GM12878 (cell line): Measurements from ENCODE around the gene CTSD. TPM values are rescaled to one million over a fixed set of nuclear protein-coding genes. Genes with fewer than 3 reads are reported as not detected.

Source experiments
- ATAC-seq: fragments of 200-7000 bp; cut with Tn5 transposase; 3 replicates; pipeline ENCODE4 v1.9.1; 2020; ENCODE audit warnings: mild to moderate bottlenecking, moderate library complexity
- BruUV-seq: library from RNA; stranded (reverse); fragments of 400-500 nt; replicated peaks from 2 replicates; lab custom pipeline; 2021; lab: Mats Ljungman, UMichigan
- CTCF ChIA-PET: fragments of 300-600 bp; sonication (Branson Sonifier 250); formaldehyde crosslinking; extraction: SDS; loops from one replicate; lab custom pipeline; 2021; ENCODE audit warnings: inconsistent platforms; lab: Yijun Ruan, JAX
- POLR2A ChIA-PET: fragments of 350-600 bp; formaldehyde crosslinking; extraction: SDS; loops from one replicate; lab custom pipeline; 2021; ENCODE audit warnings: inconsistent platforms; lab: Charles Lee
- RAD21 ChIA-PET: fragments of 300-600 bp; sonication (Branson Sonifier 250); formaldehyde crosslinking; loops from one replicate; lab custom pipeline; 2023; ENCODE audit warnings: antibody characterized with exemption; ENCODE audit not compliant: unreplicated experiment; lab: Charles Lee
- SMC1A ChIA-PET: fragments of 300-600 bp; sonication (Branson Sonifier 250); formaldehyde crosslinking; loops from one replicate; lab custom pipeline; 2023; ENCODE audit not compliant: unreplicated experiment, uncharacterized antibody; lab: Charles Lee
- DNase-seq: peaks from one replicate; pipeline ENCODE4 v3.0.0-alpha.2; 2011; ENCODE audit warnings: low read depth, low spot score
- FAIRE-seq: peaks from 3 replicates; lab custom pipeline; 2011; peaks lifted over from hg19 to GRCh38; lab: Jason Lieb, UNC
- H2AFZ ChIP-seq: 2 replicates; pipeline ENCODE4 v1.6.0; 2011; ENCODE audit warnings: low read depth, low read length, control low read depth; ENCODE audit not compliant: control insufficient read depth
- H3K27ac ChIP-seq: 2 replicates; pipeline ENCODE4 v1.5.1; 2011; ENCODE audit warnings: control low read depth; ENCODE audit not compliant: control insufficient read depth, insufficient read depth
- H3K27me3 ChIP-seq, 2 experiments: replicated peaks in 1 of 2; 2 replicates each; pipeline versions ENCODE4 v1.6.0 to v1.6.1; 2011; ENCODE audit warnings: low read length in 1 of 2; ENCODE audit not compliant: control insufficient read depth in 2 of 2, insufficient read depth in 2 of 2
- H3K36me3 ChIP-seq, 2 experiments: 2 replicates each; pipeline ENCODE4 v1.5.1; 2011; ENCODE audit warnings: low read length in 1 of 2; ENCODE audit not compliant: control insufficient read depth in 2 of 2, insufficient read depth in 2 of 2
- H3K4me1 ChIP-seq: 2 replicates; pipeline ENCODE4 v1.6.1; 2011; ENCODE audit warnings: mild to moderate bottlenecking, low read length, moderate library complexity, mixed read lengths; ENCODE audit not compliant: control insufficient read depth, insufficient read depth
- H3K4me2 ChIP-seq: 2 replicates; pipeline ENCODE4 v1.6.0; 2011; ENCODE audit warnings: control low read depth; ENCODE audit not compliant: control insufficient read depth, insufficient read depth
- H3K4me3 ChIP-seq: fragments of 200-600 bp; sonication (generic); 2 replicates; pipeline ENCODE4 v1.5.1; 2016
- H3K79me2 ChIP-seq: 2 replicates; pipeline ENCODE4 v1.6.0; 2011; ENCODE audit warnings: low read length; ENCODE audit not compliant: control insufficient read depth, insufficient read depth
- H3K9ac ChIP-seq: 2 replicates; pipeline ENCODE4 v1.8.0; 2011; ENCODE audit warnings: low read length, control low read depth, mixed read lengths; ENCODE audit not compliant: control insufficient read depth, insufficient read depth
- H3K9me3 ChIP-seq: replicated peaks from 3 replicates; pipeline ENCODE4 v1.5.1; 2011; ENCODE audit warnings: mild to moderate bottlenecking, low read length; ENCODE audit not compliant: control insufficient read depth, insufficient read depth
- H4K20me1 ChIP-seq: 2 replicates; pipeline ENCODE4 v1.6.0; 2011; ENCODE audit not compliant: control insufficient read depth, insufficient read depth
- BMI1 ChIP-seq: fragments of 450-650 bp; IDR thresholded peaks from 2 replicates; pipeline ENCODE4 v1.6.1; 2016; ENCODE audit warnings: mild to moderate bottlenecking, moderate library complexity, borderline replicate concordance
- HDAC2 ChIP-seq: fragments of 200-600 bp; sonication (generic); IDR thresholded peaks from 2 replicates; pipeline ENCODE4 v1.6.1; 2017
- KAT2A ChIP-seq: conservative IDR thresholded peaks from 2 replicates; pipeline ENCODE4 v1.6.1; 2011; ENCODE audit warnings: low read depth, low read length; ENCODE audit not compliant: control insufficient read depth
- RB1 ChIP-seq: fragments of 450-650 bp; formaldehyde crosslinking; IDR thresholded peaks from 2 replicates; pipeline ENCODE4 v1.6.1; 2017; ENCODE audit warnings: mild to moderate bottlenecking, borderline replicate concordance
- TARDBP ChIP-seq: IDR thresholded peaks from 2 replicates; pipeline ENCODE4 v1.6.1; 2016; ENCODE audit warnings: borderline replicate concordance
- ZSCAN29 ChIP-seq: fragments of 450-650 bp; IDR thresholded peaks from 2 replicates; pipeline ENCODE4 v1.6.1; 2017; ENCODE audit warnings: mild to moderate bottlenecking, moderate library complexity
- WGBS: methylation state at CpG from one replicate; pipeline ENCODE4 v1.1.6; 2016; ENCODE audit warnings: low lambda C conversion rate; ENCODE audit not compliant: insufficient replicate concordance, insufficient coverage; ENCODE audit errors: missing lambda C conversion rate; 5-methylcytosine and 5-hydroxymethylcytosine counted together
- in situ Hi-C: fragments of 300-500 bp; cut with MboI; formaldehyde crosslinking; loops from 9 replicates; pipeline ENCODE4 v1.14.3; 2018; ENCODE audit warnings: mixed read lengths
- intact Hi-C: fragments of 100-400 bp; cut with micrococcal nuclease; formaldehyde crosslinking; loops from one replicate; pipeline ENCODE4 v1.14.2; 2022; ENCODE audit not compliant: unreplicated experiment
- polyA plus RNA-seq, 11 experiments: library from polyadenylated mRNA; depleted of rRNA in 4 of 11; unstranded in 6 of 11; stranded (reverse) in 5 of 11; fragments of >200 nt; fragmentation: Nextera tagmentation in 4 of 11; fragmentation: Illumina TruSeq in 1 of 11; extraction: Ambion mirVana in 4 of 11; extraction: Trizol in 1 of 11; gene quantifications; 1 replicate in 1 of 11; 2 replicates in 10 of 11; pipeline versions ENCODE4 v1.2.1 to v1.2.3, GENCODE V29; 2011 to 2016; ENCODE audit warnings: inconsistent platforms in 2 of 11, missing spikeins in 2 of 11, low read depth in 1 of 11
- total RNA-seq, 4 experiments: library from RNA; depleted of rRNA in 3 of 4; stranded (reverse); fragments of >200 nt in 3 of 4; fragmentation: Illumina TruSeq in 1 of 4; extraction: Trizol in 1 of 4; gene quantifications; 2 replicates each; pipeline versions ENCODE4 v1.2.1 to v1.2.3, GENCODE V29; 2013 to 2021
- TF ChIP-seq, protein P1 (sequence below): fragments of 450-650 bp; IDR thresholded peaks from 2 replicates; pipeline ENCODE4 v1.6.1; 2017; ENCODE audit warnings: mild to moderate bottlenecking, low read depth, inconsistent platforms; ENCODE audit not compliant: poor library complexity, severe bottlenecking

Gene CTSD
- total and polyA plus RNA-seq, 10 of the 15 experiments (the other 5 are each of a cell fraction or from before 2014, with no cell fraction given), result 0.42 to 54.6 (median 25.0) TPM

DNA sequence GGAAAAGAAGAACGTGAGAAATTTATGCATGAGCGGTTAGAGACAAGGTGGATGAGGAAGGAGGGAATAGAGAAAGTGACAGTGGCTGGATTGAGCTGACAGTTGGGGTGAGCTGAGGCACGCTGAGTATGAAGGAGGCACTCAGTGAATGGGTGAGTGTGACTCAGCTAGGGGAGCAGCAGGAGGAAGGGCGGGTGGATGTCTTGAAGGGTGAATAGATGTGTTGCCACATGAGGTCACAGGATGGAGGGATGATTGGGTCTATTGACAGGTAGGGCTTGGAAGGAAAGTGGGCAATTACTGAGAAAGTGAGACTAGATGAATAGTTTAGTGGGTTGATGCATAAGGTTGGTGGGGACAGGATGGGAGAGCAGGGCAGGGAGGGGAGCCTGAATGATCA lies 21.4 kb downstream of the CTSD start:
- DNase-seq (no peak), ATAC-seq (no peak), FAIRE-seq (no peak)
- BruUV-seq, result no TSS peak
- Histone ChIP-seq H3K4me3 (no peak overlapping the region), H3K27me3 (no peaks in the 10 kb centered on the region), H3K4me2 (no peak overlapping the region), H3K9me3 (no peaks in the 10 kb centered on the region; the same call in 2 of the 3 replicates), H3K79me2 (no peaks in the 10 kb centered on the region), H3K27ac (no peak overlapping the region), H3K36me3 (no peaks in the 10 kb centered on the region), H3K4me1 (no peaks in the 10 kb centered on the region), H3K9ac (no peak overlapping the region), H4K20me1 (no peaks in the 10 kb centered on the region), H2AFZ (no peak overlapping the region)
- ChIA-PET POLR2A (no interaction called here), SMC1A (interaction anchor here (0.6 kb wide), 1 partner anchor 32 kb away, joined by 3 read pairs; no protein-coding TSS in a partner anchor), CTCF (no interaction called here), RAD21 (no interaction called here)
- intact Hi-C loops (no loop called here), in situ Hi-C loops (no loop called here)
- TF ChIP-seq, protein P1, sequence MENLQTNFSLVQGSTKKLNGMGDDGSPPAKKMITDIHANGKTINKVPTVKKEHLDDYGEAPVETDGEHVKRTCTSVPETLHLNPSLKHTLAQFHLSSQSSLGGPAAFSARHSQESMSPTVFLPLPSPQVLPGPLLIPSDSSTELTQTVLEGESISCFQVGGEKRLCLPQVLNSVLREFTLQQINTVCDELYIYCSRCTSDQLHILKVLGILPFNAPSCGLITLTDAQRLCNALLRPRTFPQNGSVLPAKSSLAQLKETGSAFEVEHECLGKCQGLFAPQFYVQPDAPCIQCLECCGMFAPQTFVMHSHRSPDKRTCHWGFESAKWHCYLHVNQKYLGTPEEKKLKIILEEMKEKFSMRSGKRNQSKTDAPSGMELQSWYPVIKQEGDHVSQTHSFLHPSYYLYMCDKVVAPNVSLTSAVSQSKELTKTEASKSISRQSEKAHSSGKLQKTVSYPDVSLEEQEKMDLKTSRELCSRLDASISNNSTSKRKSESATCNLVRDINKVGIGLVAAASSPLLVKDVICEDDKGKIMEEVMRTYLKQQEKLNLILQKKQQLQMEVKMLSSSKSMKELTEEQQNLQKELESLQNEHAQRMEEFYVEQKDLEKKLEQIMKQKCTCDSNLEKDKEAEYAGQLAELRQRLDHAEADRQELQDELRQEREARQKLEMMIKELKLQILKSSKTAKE, result no peak
- TF ChIP-seq KAT2A (no peak), BMI1 (no peak), ZSCAN29 (no peak), TARDBP (no peak), RB1 (no peak), HDAC2 (no peak)
- WGBS, result 23% methylated on average over 4 of the region's 4 CpGs
